Measurements from ENCODE around the gene SLC41A2. TPM values are rescaled to one million over a fixed set of nuclear protein-coding genes. Genes with fewer than 3 reads are reported as not detected.

Gene SLC41A2
- total RNA-seq, 1 experiment from 2014 or later, result 4.3 TPM

DNA sequence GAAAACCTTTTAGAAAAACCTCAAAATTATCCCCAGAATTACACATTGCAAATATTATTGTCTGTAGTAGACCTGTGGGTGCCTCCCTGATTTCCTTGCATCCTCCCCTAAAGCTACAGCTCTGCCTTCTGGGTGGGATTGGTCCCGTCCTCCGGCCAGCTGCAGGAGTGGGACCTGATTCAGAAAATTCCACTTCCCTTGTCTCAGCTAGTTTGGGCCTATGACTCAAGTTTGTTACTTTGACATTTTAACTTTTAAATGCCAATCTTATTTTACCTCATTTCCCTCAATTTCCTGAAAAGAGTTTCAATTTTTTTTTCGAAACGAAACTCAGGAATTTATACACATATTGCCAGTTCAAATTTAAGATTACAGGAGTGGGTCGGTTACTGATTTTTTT, 13.2 kb upstream of the SLC41A2 start:
- no peak overlapping the region for H2BK20ac ChIP-seq (ENCODE audit: low read depth, low read length, poor library complexity, severe bottlenecking)
- Mint-ChIP-seq H3K27ac (no peak overlapping the region), H3K9me3 (no peaks in the 10 kb centered on the region; a peak in 1 of 5 replicates), H3K4me1 (no peaks in the 10 kb centered on the region), H3K27me3 (ENCODE audit: low read depth) (no peaks in the 10 kb centered on the region), H3K36me3 (ENCODE audit: insufficient read depth in 1 of 3, low read depth in 3 of 3) (no peaks in the 10 kb centered on the region), H3K4me3 (no peak overlapping the region)
- H3K9ac ChIP-seq (ENCODE audit: extremely low read depth, insufficient read length, low read length), result no peak overlapping the region
- H3K23me2 ChIP-seq (ENCODE audit: insufficient read length, low read depth, low read length, poor library complexity, severe bottlenecking), result no peaks in the 10 kb centered on the region
- no peak overlapping the region for H4K91ac ChIP-seq (ENCODE audit: insufficient read length, low read depth, low read length)
- no peak overlapping the region for H3K23ac ChIP-seq (ENCODE audit: insufficient read length, low read depth, low read length)
- no peak overlapping the region for H3K27ac ChIP-seq (ENCODE audit: insufficient read length, low read depth, low read length)
- no peaks in the 10 kb centered on the region for H3K27me3 ChIP-seq (ENCODE audit: insufficient read depth, low read length)
- TF ChIP-seq, protein P1, sequence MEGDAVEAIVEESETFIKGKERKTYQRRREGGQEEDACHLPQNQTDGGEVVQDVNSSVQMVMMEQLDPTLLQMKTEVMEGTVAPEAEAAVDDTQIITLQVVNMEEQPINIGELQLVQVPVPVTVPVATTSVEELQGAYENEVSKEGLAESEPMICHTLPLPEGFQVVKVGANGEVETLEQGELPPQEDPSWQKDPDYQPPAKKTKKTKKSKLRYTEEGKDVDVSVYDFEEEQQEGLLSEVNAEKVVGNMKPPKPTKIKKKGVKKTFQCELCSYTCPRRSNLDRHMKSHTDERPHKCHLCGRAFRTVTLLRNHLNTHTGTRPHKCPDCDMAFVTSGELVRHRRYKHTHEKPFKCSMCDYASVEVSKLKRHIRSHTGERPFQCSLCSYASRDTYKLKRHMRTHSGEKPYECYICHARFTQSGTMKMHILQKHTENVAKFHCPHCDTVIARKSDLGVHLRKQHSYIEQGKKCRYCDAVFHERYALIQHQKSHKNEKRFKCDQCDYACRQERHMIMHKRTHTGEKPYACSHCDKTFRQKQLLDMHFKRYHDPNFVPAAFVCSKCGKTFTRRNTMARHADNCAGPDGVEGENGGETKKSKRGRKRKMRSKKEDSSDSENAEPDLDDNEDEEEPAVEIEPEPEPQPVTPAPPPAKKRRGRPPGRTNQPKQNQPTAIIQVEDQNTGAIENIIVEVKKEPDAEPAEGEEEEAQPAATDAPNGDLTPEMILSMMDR (conservative IDR thresholded peaks at IDR 0.05), result no peak
- no peak overlapping the region for H4K5ac ChIP-seq (ENCODE audit: insufficient read length, low read depth, low read length)
- DNase-seq, result no peak
- H3K4ac ChIP-seq (ENCODE audit: low read depth, low read length), result no peak overlapping the region
- H3K18ac ChIP-seq (ENCODE audit: insufficient read length, low read depth, low read length), result no peak overlapping the region
- no peaks in the 10 kb centered on the region for H4K20me1 ChIP-seq (ENCODE audit: control insufficient read depth, insufficient read depth, insufficient read length)
- no peaks in the 10 kb centered on the region for H3K4me1 ChIP-seq (ENCODE audit: insufficient read depth, low read length)
- H2AFZ ChIP-seq (ENCODE audit: low read length), result no peak overlapping the region
- H3K9me3 ChIP-seq (ENCODE audit: control insufficient read depth, low read depth, low read length), result no peaks in the 10 kb centered on the region
- no CpG with 5 or more reads among the region's 5 CpGs for WGBS (ENCODE audit: extremely low coverage, insufficient read length, low lambda C conversion rate)
- H2AK5ac ChIP-seq (ENCODE audit: insufficient read length, low read length), result no peak overlapping the region
- no peak overlapping the region for H2BK12ac ChIP-seq (ENCODE audit: insufficient read length, low read depth, low read length)
- no peak overlapping the region for H3K14ac ChIP-seq (ENCODE audit: insufficient read depth, low read length)
- H2BK5ac ChIP-seq (ENCODE audit: insufficient read length, low read length), result no peak overlapping the region
- H3K79me1 ChIP-seq (ENCODE audit: insufficient read depth, low read depth, low read length, poor library complexity, severe bottlenecking), result no peaks in the 10 kb centered on the region
- H2BK15ac ChIP-seq (ENCODE audit: low read depth, low read length), result no peak overlapping the region
- no peak overlapping the region for H3K56ac ChIP-seq (ENCODE audit: insufficient read length, low read depth, low read length)
- no peak overlapping the region for H3K4me2 ChIP-seq (ENCODE audit: insufficient read depth, insufficient read length, low read length)
- no peaks in the 10 kb centered on the region for H3K79me2 ChIP-seq (ENCODE audit: insufficient read depth, low read length)
- no peak overlapping the region for H3T11ph ChIP-seq (ENCODE audit: low read length)
- H2BK120ac ChIP-seq (ENCODE audit: low read depth, low read length, poor library complexity, severe bottlenecking), result no peak overlapping the region
- no peak overlapping the region for H4K8ac ChIP-seq (replicated peaks; ENCODE audit: insufficient read length, low read depth, low read length)
